ENCODE data around the gene FAM32A.

The FAM32A gene

DNA sequence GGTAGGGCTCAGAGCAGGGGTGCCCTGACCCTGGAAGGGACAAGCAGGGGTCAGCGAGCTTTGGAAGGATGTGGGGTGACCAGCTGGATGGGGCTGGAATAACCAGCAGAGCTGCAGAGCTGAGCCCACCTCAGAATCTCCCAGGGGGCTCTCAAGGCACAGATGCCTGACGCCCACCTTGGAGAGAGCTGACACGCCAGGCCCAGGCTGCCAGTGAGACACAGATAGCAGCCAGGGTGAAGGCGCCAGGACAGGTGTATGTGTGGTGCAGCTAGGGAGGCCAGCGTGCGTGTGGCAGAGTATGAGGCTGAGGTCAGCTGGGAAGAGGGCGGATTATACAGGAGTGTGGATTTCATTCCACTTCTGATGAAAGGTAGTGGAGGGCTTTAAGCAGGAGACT, 21.4 kb downstream of the FAM32A start:
- TF ChIP-seq, protein P1, sequence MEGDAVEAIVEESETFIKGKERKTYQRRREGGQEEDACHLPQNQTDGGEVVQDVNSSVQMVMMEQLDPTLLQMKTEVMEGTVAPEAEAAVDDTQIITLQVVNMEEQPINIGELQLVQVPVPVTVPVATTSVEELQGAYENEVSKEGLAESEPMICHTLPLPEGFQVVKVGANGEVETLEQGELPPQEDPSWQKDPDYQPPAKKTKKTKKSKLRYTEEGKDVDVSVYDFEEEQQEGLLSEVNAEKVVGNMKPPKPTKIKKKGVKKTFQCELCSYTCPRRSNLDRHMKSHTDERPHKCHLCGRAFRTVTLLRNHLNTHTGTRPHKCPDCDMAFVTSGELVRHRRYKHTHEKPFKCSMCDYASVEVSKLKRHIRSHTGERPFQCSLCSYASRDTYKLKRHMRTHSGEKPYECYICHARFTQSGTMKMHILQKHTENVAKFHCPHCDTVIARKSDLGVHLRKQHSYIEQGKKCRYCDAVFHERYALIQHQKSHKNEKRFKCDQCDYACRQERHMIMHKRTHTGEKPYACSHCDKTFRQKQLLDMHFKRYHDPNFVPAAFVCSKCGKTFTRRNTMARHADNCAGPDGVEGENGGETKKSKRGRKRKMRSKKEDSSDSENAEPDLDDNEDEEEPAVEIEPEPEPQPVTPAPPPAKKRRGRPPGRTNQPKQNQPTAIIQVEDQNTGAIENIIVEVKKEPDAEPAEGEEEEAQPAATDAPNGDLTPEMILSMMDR (IDR thresholded peaks at IDR 0.05), result no peak
- Histone ChIP-seq H3K4me3 (no peak overlapping the region), H3K27ac (no peak overlapping the region)
- no peak for DNase-seq (ENCODE audit: low spot score)

DNA sequence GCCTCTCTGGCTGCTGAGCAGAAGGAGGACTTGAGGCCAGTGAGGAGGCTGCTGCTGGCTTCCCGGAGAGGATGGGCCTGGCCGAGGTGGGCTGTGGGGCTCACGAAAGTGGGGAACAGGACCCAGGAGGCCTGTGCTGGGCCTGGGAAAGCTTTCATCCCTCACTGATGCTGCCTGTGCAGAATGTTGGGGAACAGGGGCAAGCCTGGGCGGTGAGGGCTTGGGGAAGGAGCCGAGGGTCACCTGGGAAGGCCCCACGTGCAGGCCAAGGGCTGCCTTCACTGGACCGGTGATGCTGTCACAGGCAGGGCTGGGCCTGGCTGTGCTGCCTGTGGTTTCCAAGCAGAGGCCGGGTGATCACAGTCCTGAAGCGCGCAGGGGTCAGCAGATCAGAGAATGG, 21.9 kb downstream of the FAM32A start:
- TF ChIP-seq, protein P1 (IDR thresholded peaks at IDR 0.05), result no peak
- Histone ChIP-seq H3K4me3 (no peak overlapping the region), H3K27ac (no peak overlapping the region)
- DNase-seq (ENCODE audit: low spot score), result no peak

- DNase-seq (ENCODE audit: low spot score), result no peak
- TF ChIP-seq, protein P1 (IDR thresholded peaks at IDR 0.05), result no peak
- Histone ChIP-seq H3K4me3 (no peak overlapping the region), H3K27ac (no peak overlapping the region)
Observed at GRCh38 chr19:16207490-16208025, 22.3 kb downstream of the FAM32A start.

- no peak for DNase-seq (ENCODE audit: low spot score)
- no peak overlapping the region for H3K4me3 ChIP-seq
- TF ChIP-seq, protein P1 (IDR thresholded peaks at IDR 0.05), result no peak
- no peak overlapping the region for H3K27ac ChIP-seq
Observed at GRCh38 chr19:16208064-16208759, 23.0 kb downstream of the FAM32A start.

- Histone ChIP-seq H3K27ac (no peak overlapping the region), H3K4me3 (no peak overlapping the region)
- TF ChIP-seq, protein P1 (IDR thresholded peaks at IDR 0.05), result no peak
- DNase-seq (ENCODE audit: low spot score), result no peak
Observed at GRCh38 chr19:16208847-16209665, 23.8 kb downstream of the FAM32A start.

DNA sequence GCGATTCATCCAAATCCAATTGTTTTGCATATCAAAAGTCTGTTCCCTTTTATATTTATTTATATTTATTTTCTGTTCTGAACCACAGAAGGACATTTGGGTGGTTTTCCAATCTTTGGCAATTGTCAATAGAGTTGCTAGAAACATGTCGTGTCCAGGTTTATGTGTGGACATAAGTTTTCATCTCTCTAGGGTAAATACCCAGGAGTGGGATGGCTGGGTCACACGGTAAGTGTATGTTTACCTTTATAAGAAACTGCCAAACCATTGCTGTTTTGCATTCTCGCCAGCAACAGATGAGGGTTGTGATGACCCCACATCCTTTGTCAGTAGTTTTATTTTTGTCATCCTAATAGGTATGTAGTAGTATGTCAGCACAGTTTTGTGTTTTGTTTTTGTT, 25.0 kb downstream of the FAM32A start:
- H3K27ac ChIP-seq, result no peak overlapping the region
- H3K4me3 ChIP-seq, result no peak overlapping the region
- no peak for DNase-seq (ENCODE audit: low spot score)
- TF ChIP-seq, protein P1 (IDR thresholded peaks at IDR 0.05), result no peak
